SKM-1 (cell line): ENCODE data around the gene ABCB10.
"Not testable (repeated sequence)": the region's sequence is repeated elsewhere in the genome, so short reads cannot be mapped to it uniquely, and the experiment has no call there.

ENCODE experiments used
- DNase-seq: peaks from one replicate; lab custom pipeline; 2025; ENCODE audit not compliant: unreplicated experiment; lab: John Stamatoyannopoulos, UW

Gene ABCB10

DNA sequence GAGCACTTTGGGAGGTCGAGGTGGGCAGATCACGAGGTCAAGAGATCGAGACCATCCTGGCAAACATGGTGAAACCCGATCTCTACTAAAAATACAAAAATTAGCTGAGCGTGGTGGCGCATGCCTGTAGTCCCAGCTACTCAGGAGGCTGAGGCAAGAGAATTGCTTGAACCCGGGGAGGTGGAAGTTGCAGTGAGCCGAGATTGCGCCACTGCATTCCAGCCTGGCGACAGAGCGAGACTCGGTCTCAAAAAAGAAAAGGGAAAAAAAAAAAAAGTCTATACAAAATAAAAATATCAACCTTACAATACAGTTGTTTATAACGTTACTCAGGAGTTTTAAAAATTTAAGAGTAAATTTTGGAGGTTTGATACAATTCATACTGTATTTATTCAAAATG lies 82.6 kb downstream of the ABCB10 start:
- DNase-seq, result not testable (repeated sequence)

DNA sequence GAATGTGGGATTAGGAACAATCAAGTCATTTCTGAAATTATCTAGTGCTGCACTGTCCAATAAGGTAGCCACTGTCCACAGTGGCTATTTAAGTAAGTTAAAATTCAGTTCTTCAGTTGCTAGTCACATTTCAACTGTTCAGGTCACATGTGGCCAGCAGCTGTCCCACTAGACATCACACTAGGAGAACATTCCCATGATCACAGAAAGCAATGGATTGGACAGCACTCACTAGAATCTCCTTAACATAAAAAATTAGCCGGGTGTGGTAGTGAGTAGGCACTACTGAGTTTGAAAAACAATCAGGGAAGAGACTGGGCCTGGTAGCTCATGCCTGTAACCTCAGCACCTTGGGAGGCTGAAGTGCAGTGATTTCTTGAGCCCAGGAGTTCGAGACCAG lies 84.0 kb downstream of the ABCB10 start:
- DNase-seq, result no peak

DNA sequence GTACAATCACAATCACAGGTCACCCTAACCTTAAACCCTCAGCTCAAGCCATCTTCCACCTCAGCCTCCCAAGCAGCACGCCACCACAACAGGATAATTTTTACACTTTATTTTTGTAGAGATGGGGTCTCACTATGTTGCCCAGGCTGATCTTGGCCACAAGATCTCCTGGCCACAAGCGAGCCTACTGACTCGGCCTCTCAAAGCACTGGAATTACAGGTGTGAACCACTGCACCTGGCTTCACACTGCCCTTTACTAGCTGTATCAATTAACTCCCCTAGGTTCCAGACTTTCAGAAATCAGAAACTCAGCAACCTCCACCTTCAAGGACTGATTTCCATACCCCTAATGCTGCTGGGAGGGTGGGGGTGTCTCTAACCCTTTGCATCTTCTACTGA lies 87.3 kb downstream of the ABCB10 start:
- no peak for DNase-seq

DNA sequence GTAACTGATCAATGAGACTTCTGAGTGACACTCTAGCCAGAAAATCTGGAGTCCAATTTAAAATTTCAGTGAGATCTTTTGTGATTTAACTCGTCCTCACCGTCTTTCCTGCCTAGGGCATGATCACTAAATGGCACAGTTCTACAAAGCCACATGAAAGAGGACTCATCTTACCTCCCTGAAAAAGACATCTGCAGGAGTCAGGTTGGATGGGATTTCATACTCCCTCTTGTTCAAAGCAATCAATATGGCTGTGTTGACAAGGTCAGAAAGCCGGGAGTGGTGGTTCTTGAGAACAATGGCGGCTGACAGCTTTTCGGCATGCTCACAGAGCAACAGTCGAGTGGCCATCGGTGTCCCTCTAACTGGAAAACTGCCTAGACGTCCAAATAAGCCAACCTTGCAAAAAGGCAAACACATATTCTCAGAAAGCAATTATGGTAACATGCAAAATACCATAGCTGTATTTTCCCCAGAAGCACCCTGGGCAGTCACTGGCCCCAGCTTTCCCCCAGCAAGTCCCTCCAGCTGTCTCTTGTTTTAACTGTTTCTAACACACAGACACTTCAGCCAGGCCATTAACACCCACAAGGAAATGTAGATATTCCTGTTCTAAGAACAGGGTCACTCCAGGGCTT lies 88.0 kb downstream of the ABCB10 start:
- no peak for DNase-seq

DNA sequence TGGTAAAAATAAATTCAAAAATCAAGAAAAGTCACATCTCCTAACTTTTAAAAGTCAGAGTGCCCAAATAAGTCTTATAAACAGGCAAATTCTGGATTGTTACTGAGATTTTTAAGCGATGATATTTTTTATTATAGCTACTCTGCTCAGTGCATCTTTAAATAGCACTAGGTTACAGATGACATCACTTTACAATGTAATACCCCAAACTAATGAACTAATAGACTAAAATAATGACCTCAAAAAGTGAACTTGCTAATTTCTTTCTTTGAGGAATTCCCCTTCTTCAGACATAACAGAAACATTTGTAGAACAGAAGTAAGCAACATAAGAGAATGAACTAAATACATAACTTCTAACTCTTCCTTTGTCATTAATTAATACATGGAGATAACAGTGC lies 91.6 kb downstream of the ABCB10 start:
- no peak for DNase-seq
